HG03439 (cell line): Measurements from ENCODE around the gene NEURL1B.

Source experiments
- ATAC-seq: cut with Tn5 transposase; IDR thresholded peaks from one replicate; pipeline ENCODE4 v1.9.1; 2021; ENCODE audit warnings: mild to moderate bottlenecking, moderate library complexity; ENCODE audit not compliant: unreplicated experiment

Gene NEURL1B

GRCh38 chr5:172727551-172727950 lies 86.5 kb downstream of the NEURL1B start:
- ATAC-seq: no peak

GRCh38 chr5:172728481-172729241 lies 87.6 kb downstream of the NEURL1B start:
- no peak for ATAC-seq

- no peak for ATAC-seq
Measured at GRCh38 chr5:172729588-172729987, 88.5 kb downstream of the NEURL1B start.

GRCh38 chr5:172730222-172730621 lies 89.2 kb downstream of the NEURL1B start:
- ATAC-seq: no peak

GRCh38 chr5:172730981-172731679 lies 90.1 kb downstream of the NEURL1B start:
- no peak for ATAC-seq

- ATAC-seq: no peak
Measured at GRCh38 chr5:172731680-172732074, 90.6 kb downstream of the NEURL1B start.

GRCh38 chr5:172732201-172732865 lies 91.3 kb downstream of the NEURL1B start:
- ATAC-seq: no peak

GRCh38 chr5:172733131-172733973 lies 92.3 kb downstream of the NEURL1B start:
- ATAC-seq: no peak

- ATAC-seq: no peak
Measured at GRCh38 chr5:172733974-172734346, 92.9 kb downstream of the NEURL1B start.

- ATAC-seq: no peak
Measured at GRCh38 chr5:172735141-172735831, 94.2 kb downstream of the NEURL1B start.

- ATAC-seq: no peak
Measured at GRCh38 chr5:172736508-172737135, 95.6 kb downstream of the NEURL1B start.

- no peak for ATAC-seq
Measured at GRCh38 chr5:172739375-172739774, 98.3 kb downstream of the NEURL1B start.

GRCh38 chr5:172740428-172741205 lies 99.6 kb downstream of the NEURL1B start:
- no peak for ATAC-seq
